ENCODE data around the gene PNN. TPM values are rescaled to one million over a fixed set of nuclear protein-coding genes. Genes with fewer than 3 reads are reported as not detected.
"Not testable (repeated sequence)": the region's sequence is repeated elsewhere in the genome, so short reads cannot be mapped to it uniquely, and the experiment has no call there.

PNN gene
- polyA plus RNA-seq (2013, experiment 1 of 2) = 58.2 TPM
- 66.1 TPM for polyA plus RNA-seq (2013, experiment 2 of 2)

- Histone ChIP-seq H3K27ac (ENCODE audit: low read depth, low read length, severe bottlenecking) (peak within 1 kb of the TSS; percentile 94), H3K4me1 (ENCODE audit: control insufficient read depth, insufficient read depth, low read length, poor library complexity, severe bottlenecking) (no peaks in the 10 kb centered on the region), H3K4me3 (ENCODE audit: extremely low read depth, insufficient read depth, low read length, poor library complexity, severe bottlenecking) (peak within 1 kb of the TSS; percentile 89), H3K36me3 (ENCODE audit: control insufficient read depth, insufficient read depth, low read length) (peaks cover 35% of the 10 kb centered on the region), H3K9me3 (ENCODE audit: control insufficient read depth, low read length) (no peaks in the 10 kb centered on the region)
- 9 to 11% methylated on average over 46 to 48 of the region's 56 CpGs for WGBS, 2 experiments (ENCODE audit: insufficient coverage in 2 of 2)
Observed at GRCh38 chr14:39174560-39175444, at the start of gene PNN. Gene PNN, plus strand, starts transcription at chr14:39175254. Its CDS starts 26 bp downstream, at chr14:39175280.

- not testable (repeated sequence) for H3K9me3 ChIP-seq (ENCODE audit: control insufficient read depth, low read length); H3K27ac ChIP-seq (ENCODE audit: low read depth, low read length, severe bottlenecking); H3K4me3 ChIP-seq (ENCODE audit: extremely low read depth, insufficient read depth, low read length, poor library complexity, severe bottlenecking); H3K4me1 ChIP-seq (ENCODE audit: control insufficient read depth, insufficient read depth, low read length, poor library complexity, severe bottlenecking)
- 94 to 97% methylated on average over 4 to 6 of the region's 8 CpGs for WGBS, 2 experiments (ENCODE audit: insufficient coverage in 2 of 2)
- H3K36me3 ChIP-seq (ENCODE audit: control insufficient read depth, insufficient read depth, low read length) = peaks cover 74% of the 10 kb centered on the region
Observed at GRCh38 chr14:39137835-39138234, 37.2 kb upstream of the PNN start.

- peaks cover 6% of the 10 kb centered on the region for H3K9me3 ChIP-seq (ENCODE audit: control insufficient read depth, low read length)
- H3K27ac ChIP-seq (ENCODE audit: low read depth, low read length, severe bottlenecking) = no peak overlapping the region
- H3K4me1 ChIP-seq (ENCODE audit: control insufficient read depth, insufficient read depth, low read length, poor library complexity, severe bottlenecking) = no peaks in the 10 kb centered on the region
- no CpG with 5 or more reads among the region's 1 CpG for WGBS, 2 experiments (ENCODE audit: insufficient coverage in 2 of 2)
- H3K36me3 ChIP-seq (ENCODE audit: control insufficient read depth, insufficient read depth, low read length) = peaks cover 74% of the 10 kb centered on the region
- no peak overlapping the region for H3K4me3 ChIP-seq (ENCODE audit: extremely low read depth, insufficient read depth, low read length, poor library complexity, severe bottlenecking)
Observed at GRCh38 chr14:39138440-39138839, 36.6 kb upstream of the PNN start.

GRCh38 chr14:39140170-39140569, 34.9 kb upstream of the PNN start:
- Histone ChIP-seq H3K4me1 (ENCODE audit: control insufficient read depth, insufficient read depth, low read length, poor library complexity, severe bottlenecking) (no peaks in the 10 kb centered on the region), H3K36me3 (ENCODE audit: control insufficient read depth, insufficient read depth, low read length) (peaks cover 60% of the 10 kb centered on the region), H3K9me3 (ENCODE audit: control insufficient read depth, low read length) (peaks cover 6% of the 10 kb centered on the region), H3K27ac (ENCODE audit: low read depth, low read length, severe bottlenecking) (no peak overlapping the region), H3K4me3 (ENCODE audit: extremely low read depth, insufficient read depth, low read length, poor library complexity, severe bottlenecking) (no peak overlapping the region)
- 86% methylated on average over 3 of the region's 3 CpGs for WGBS, 2 experiments (ENCODE audit: insufficient coverage in 2 of 2)

- 100% methylated on average over 1 of the region's 1 CpG for WGBS, 2 experiments (ENCODE audit: insufficient coverage in 2 of 2)
- peaks cover 47% of the 10 kb centered on the region for H3K36me3 ChIP-seq (ENCODE audit: control insufficient read depth, insufficient read depth, low read length)
Observed at GRCh38 chr14:39141623-39142022, 33.4 kb upstream of the PNN start.

GRCh38 chr14:39143226-39143625, 31.8 kb upstream of the PNN start:
- H3K36me3 ChIP-seq (ENCODE audit: control insufficient read depth, insufficient read depth, low read length) = peaks cover 46% of the 10 kb centered on the region
- WGBS, 2 experiments (ENCODE audit: insufficient coverage in 2 of 2) = 40% methylated on average over 1 of the region's 2 CpGs; no CpG with 5 or more reads in 1 of the 2 experiments
- not testable (repeated sequence) for H3K9me3 ChIP-seq (ENCODE audit: control insufficient read depth, low read length); H3K4me1 ChIP-seq (ENCODE audit: control insufficient read depth, insufficient read depth, low read length, poor library complexity, severe bottlenecking); H3K27ac ChIP-seq (ENCODE audit: low read depth, low read length, severe bottlenecking); H3K4me3 ChIP-seq (ENCODE audit: extremely low read depth, insufficient read depth, low read length, poor library complexity, severe bottlenecking)

More at GRCh38 chr14:39141623-39142022, 33.4 kb upstream of the PNN start:
- H3K9me3 ChIP-seq (ENCODE audit: control insufficient read depth, low read length); H3K4me3 ChIP-seq (ENCODE audit: extremely low read depth, insufficient read depth, low read length, poor library complexity, severe bottlenecking); H3K4me1 ChIP-seq (ENCODE audit: control insufficient read depth, insufficient read depth, low read length, poor library complexity, severe bottlenecking); H3K27ac ChIP-seq (ENCODE audit: low read depth, low read length, severe bottlenecking): not testable (repeated sequence)

GRCh38 chr14:39145266-39145966, 29.6 kb upstream of the PNN start:
- Histone ChIP-seq H3K9me3 (ENCODE audit: control insufficient read depth, low read length) (peaks cover 9% of the 10 kb centered on the region), H3K4me3 (ENCODE audit: extremely low read depth, insufficient read depth, low read length, poor library complexity, severe bottlenecking) (no peak overlapping the region), H3K27ac (ENCODE audit: low read depth, low read length, severe bottlenecking) (no peak overlapping the region), H3K4me1 (ENCODE audit: control insufficient read depth, insufficient read depth, low read length, poor library complexity, severe bottlenecking) (no peaks in the 10 kb centered on the region), H3K36me3 (ENCODE audit: control insufficient read depth, insufficient read depth, low read length) (peaks cover 39% of the 10 kb centered on the region)
- WGBS, 2 experiments (ENCODE audit: insufficient coverage in 2 of 2) = 93 to 97% methylated on average over 2 to 5 of the region's 7 CpGs

GRCh38 chr14:39154594-39155189, 20.4 kb upstream of the PNN start:
- Histone ChIP-seq H3K4me3 (ENCODE audit: extremely low read depth, insufficient read depth, low read length, poor library complexity, severe bottlenecking) (no peak overlapping the region), H3K27ac (ENCODE audit: low read depth, low read length, severe bottlenecking) (no peak overlapping the region), H3K36me3 (ENCODE audit: control insufficient read depth, insufficient read depth, low read length) (peaks cover 63% of the 10 kb centered on the region), H3K4me1 (ENCODE audit: control insufficient read depth, insufficient read depth, low read length, poor library complexity, severe bottlenecking) (no peaks in the 10 kb centered on the region), H3K9me3 (ENCODE audit: control insufficient read depth, low read length) (no peaks in the 10 kb centered on the region)
- WGBS, 2 experiments (ENCODE audit: insufficient coverage in 2 of 2) = 92 to 95% methylated on average over 3 to 6 of the region's 9 CpGs

GRCh38 chr14:39157491-39157890, 17.6 kb upstream of the PNN start:
- H3K4me1 ChIP-seq (ENCODE audit: control insufficient read depth, insufficient read depth, low read length, poor library complexity, severe bottlenecking) = no peaks in the 10 kb centered on the region
- H3K27ac ChIP-seq (ENCODE audit: low read depth, low read length, severe bottlenecking) = no peak overlapping the region
- H3K4me3 ChIP-seq (ENCODE audit: extremely low read depth, insufficient read depth, low read length, poor library complexity, severe bottlenecking) = no peak overlapping the region
- WGBS, 2 experiments (ENCODE audit: insufficient coverage in 2 of 2) = 94 to 97% methylated on average over 4 to 6 of the region's 6 CpGs
- peaks cover 67% of the 10 kb centered on the region for H3K36me3 ChIP-seq (ENCODE audit: control insufficient read depth, insufficient read depth, low read length)
- no peaks in the 10 kb centered on the region for H3K9me3 ChIP-seq (ENCODE audit: control insufficient read depth, low read length)

- no peaks in the 10 kb centered on the region for H3K9me3 ChIP-seq (ENCODE audit: control insufficient read depth, low read length)
- no peak overlapping the region for H3K27ac ChIP-seq (ENCODE audit: low read depth, low read length, severe bottlenecking)
- no peak overlapping the region for H3K4me3 ChIP-seq (ENCODE audit: extremely low read depth, insufficient read depth, low read length, poor library complexity, severe bottlenecking)
- peaks cover 66% of the 10 kb centered on the region for H3K36me3 ChIP-seq (ENCODE audit: control insufficient read depth, insufficient read depth, low read length)
- H3K4me1 ChIP-seq (ENCODE audit: control insufficient read depth, insufficient read depth, low read length, poor library complexity, severe bottlenecking) = no peaks in the 10 kb centered on the region
- 89 to 100% methylated on average over 3 of the region's 6 CpGs for WGBS, 2 experiments (ENCODE audit: insufficient coverage in 2 of 2)
Observed at GRCh38 chr14:39158222-39158858, 16.7 kb upstream of the PNN start.

All from mesodermal cell (in vitro differentiated cells).